Esophagus squamous epithelium (tissue), 5 donors: ENCODE measurements around the gene CLCA4. TPM values are rescaled to one million over a fixed set of nuclear protein-coding genes. Genes with fewer than 3 reads are reported as not detected.

ENCODE experiments used
- DNase-seq: peaks from one replicate; lab custom pipeline; 2025; lab: John Stamatoyannopoulos, UW
- H3K27ac ChIP-seq, 4 donors: fragments of 200-600 bp; sonication (generic); one replicate each; pipeline ENCODE4 v1.5.1; 2016 to 2019; ENCODE audit warnings: mild to moderate bottlenecking in 1 of 4
- H3K27me3 ChIP-seq, 4 donors: fragments of 200-600 bp; sonication (generic); 1 replicate in 3 of 4; 2 replicates in 1 of 4; pipeline versions ENCODE4 v1.5.1 to v1.6.0; 2017 to 2021; ENCODE audit warnings: antibody characterized with exemption in 1 of 4
- H3K36me3 ChIP-seq, 3 donors: fragments of 200-600 bp; sonication (generic); one replicate each; pipeline ENCODE4 v1.5.1; 2016 to 2019
- H3K4me1 ChIP-seq, 3 donors: fragments of 200-600 bp; sonication (generic); one replicate each; pipeline ENCODE4 v1.5.1; 2017 to 2019
- H3K4me3 ChIP-seq, 4 donors: fragments of 200-600 bp; sonication (generic); 1 replicate in 3 of 4; 2 replicates in 1 of 4; pipeline ENCODE4 v1.5.1; 2016 to 2019; ENCODE audit warnings: mild to moderate bottlenecking in 2 of 4, moderate library complexity in 1 of 4
- H3K9me3 ChIP-seq, 3 donors: fragments of 200-600 bp; sonication (generic); one replicate each; pipeline ENCODE4 v1.5.1; 2016 to 2019
- POLR2A ChIP-seq, 4 donors: fragments of 450-650 bp; IDR thresholded peaks; one replicate each; pipeline ENCODE4 v1.6.1; 2017; ENCODE audit warnings: antibody characterized with exemption in 4 of 4, mild to moderate bottlenecking in 4 of 4, moderate library complexity in 3 of 4
- WGBS, 2 donors: methylation state at CpG; one replicate each; pipeline ENCODE4 v1.1.5; 2018; 5-methylcytosine and 5-hydroxymethylcytosine counted together
- intact Hi-C: fragments of 100-400 bp; cut with DNase I; formaldehyde crosslinking; loops from one replicate; pipeline ENCODE4 v1.15.0; 2022
- total RNA-seq, 4 donors: library from RNA; depleted of rRNA; stranded (reverse); fragments of >200 nt; gene quantifications; one replicate each; pipeline ENCODE4 v1.1.0, GENCODE V29; 2016
- TF ChIP-seq, protein P1 (sequence below), 6 experiments: fragments of 450-650 bp in 4 of 6; fragments of 200-600 bp in 2 of 6; sonication (generic) in 2 of 6; IDR thresholded peaks; one replicate each; pipeline ENCODE4 v1.5.1; 2016 to 2019; ENCODE audit warnings: antibody characterized with exemption in 6 of 6, mild to moderate bottlenecking in 4 of 6, moderate library complexity in 4 of 6
- donor health status: DM: yes; HTN: yes; CAD: no.

CLCA4 gene
- total RNA-seq, 4 donors from 2014 or later = 135 to 639 (median 439) TPM

DNA sequence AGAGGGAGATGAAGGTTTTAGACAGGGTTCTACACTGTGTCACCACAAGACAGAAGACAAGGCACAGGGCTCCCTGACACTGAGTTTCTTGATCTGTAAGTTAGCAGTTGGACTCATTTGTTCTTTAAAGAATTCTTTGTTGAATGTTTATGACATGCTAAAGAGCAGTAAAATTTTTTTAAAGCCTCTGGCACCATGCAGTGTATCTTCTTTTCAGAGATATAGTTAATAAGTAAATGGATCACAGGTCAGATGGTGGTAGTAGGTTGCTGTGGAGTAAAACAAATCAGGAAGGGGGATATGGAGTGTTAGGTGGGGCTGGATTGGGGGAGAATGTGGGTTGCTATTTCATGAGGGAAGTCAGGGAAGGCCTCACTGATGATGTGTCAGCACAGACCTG lies 2.0 kb downstream of the CLCA4 start:
- peak overlapping the region in 3 of 4 donors; percentile 49 to 73 (median 61) for H3K27ac ChIP-seq

GRCh38 chr1:86551305-86551704 lies 4.4 kb downstream of the CLCA4 start:
- H3K27me3 ChIP-seq = no peaks in the 10 kb centered on the region
- intact Hi-C loops = no loop called here
- DNase-seq = no peak
- no peak overlapping the region for H3K4me3 ChIP-seq
- peak overlapping the region in 3 of 4 donors; percentile 23 to 55 (median 49) for H3K27ac ChIP-seq
- TF ChIP-seq, protein P1, sequence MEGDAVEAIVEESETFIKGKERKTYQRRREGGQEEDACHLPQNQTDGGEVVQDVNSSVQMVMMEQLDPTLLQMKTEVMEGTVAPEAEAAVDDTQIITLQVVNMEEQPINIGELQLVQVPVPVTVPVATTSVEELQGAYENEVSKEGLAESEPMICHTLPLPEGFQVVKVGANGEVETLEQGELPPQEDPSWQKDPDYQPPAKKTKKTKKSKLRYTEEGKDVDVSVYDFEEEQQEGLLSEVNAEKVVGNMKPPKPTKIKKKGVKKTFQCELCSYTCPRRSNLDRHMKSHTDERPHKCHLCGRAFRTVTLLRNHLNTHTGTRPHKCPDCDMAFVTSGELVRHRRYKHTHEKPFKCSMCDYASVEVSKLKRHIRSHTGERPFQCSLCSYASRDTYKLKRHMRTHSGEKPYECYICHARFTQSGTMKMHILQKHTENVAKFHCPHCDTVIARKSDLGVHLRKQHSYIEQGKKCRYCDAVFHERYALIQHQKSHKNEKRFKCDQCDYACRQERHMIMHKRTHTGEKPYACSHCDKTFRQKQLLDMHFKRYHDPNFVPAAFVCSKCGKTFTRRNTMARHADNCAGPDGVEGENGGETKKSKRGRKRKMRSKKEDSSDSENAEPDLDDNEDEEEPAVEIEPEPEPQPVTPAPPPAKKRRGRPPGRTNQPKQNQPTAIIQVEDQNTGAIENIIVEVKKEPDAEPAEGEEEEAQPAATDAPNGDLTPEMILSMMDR (IDR thresholded peaks at IDR 0.05) = no peak
- TF ChIP-seq POLR2A (IDR thresholded peaks at IDR 0.05) = no peak
- H3K4me1 ChIP-seq = peaks cover 0 to 35% (median 0%) of the 10 kb centered on the region in 3 donors
- H3K36me3 ChIP-seq = peaks cover 0 to 12% (median 0%) of the 10 kb centered on the region in 3 donors
- H3K9me3 ChIP-seq = peaks cover 0 to 7% (median 0%) of the 10 kb centered on the region in 3 donors
- WGBS, 2 donors = 51 to 58% methylated on average over 3 of the region's 3 CpGs

More for the DNA sequence above, 2.0 kb downstream of the CLCA4 start:
- Histone ChIP-seq H3K4me1 (peaks cover 0 to 44% (median 0%) of the 10 kb centered on the region in 3 donors), H3K9me3 (peaks cover 0 to 7% (median 0%) of the 10 kb centered on the region in 3 donors), H3K4me3 (peak overlapping the region in 3 of 4 donors; percentile 14 to 34 (median 30)), H3K27me3 (no peaks in the 10 kb centered on the region), H3K36me3 (peaks cover 0 to 12% (median 0%) of the 10 kb centered on the region in 3 donors)
- no peak for DNase-seq
- TF ChIP-seq, protein P1 (IDR thresholded peaks at IDR 0.05) = no peak
- TF ChIP-seq POLR2A (IDR thresholded peaks at IDR 0.05) = no peak
- intact Hi-C loops = no loop called here

DNA sequence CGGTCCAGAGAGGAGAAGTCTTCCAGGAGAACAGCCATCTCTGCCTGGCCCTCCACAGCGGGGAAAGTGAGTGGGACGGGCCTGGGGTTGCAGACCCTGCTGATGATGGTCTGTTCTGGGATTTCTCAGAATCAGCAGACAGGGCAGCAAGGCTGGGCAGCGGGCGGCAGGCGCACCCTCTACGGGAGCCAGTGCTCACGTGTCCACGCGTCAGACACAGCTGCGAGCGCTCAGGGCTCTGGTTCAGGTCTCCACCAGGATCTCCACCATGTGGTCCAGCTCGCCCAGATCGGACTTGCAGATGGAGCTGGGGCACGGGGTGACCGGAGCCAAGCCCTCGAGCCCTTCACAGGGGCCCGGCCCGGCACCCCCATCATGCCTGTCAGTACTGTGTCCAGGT lies 5.5 kb downstream of the CLCA4 start:
- intact Hi-C loops = no loop called here
- H3K4me1 ChIP-seq = peaks cover 0 to 26% (median 0%) of the 10 kb centered on the region in 3 donors
- TF ChIP-seq POLR2A (IDR thresholded peaks at IDR 0.05) = no peak
- TF ChIP-seq, protein P1 (IDR thresholded peaks at IDR 0.05) = no peak
- no peak overlapping the region for H3K4me3 ChIP-seq
- H3K9me3 ChIP-seq = peaks cover 0 to 7% (median 0%) of the 10 kb centered on the region in 3 donors
- 89 to 93% methylated on average over 5 to 12 of the region's 19 CpGs for WGBS, 2 donors
- H3K27me3 ChIP-seq = no peaks in the 10 kb centered on the region
- peaks cover 0 to 12% (median 0%) of the 10 kb centered on the region in 3 donors for H3K36me3 ChIP-seq
- no peak for DNase-seq
- H3K27ac ChIP-seq = no peak overlapping the region

DNA sequence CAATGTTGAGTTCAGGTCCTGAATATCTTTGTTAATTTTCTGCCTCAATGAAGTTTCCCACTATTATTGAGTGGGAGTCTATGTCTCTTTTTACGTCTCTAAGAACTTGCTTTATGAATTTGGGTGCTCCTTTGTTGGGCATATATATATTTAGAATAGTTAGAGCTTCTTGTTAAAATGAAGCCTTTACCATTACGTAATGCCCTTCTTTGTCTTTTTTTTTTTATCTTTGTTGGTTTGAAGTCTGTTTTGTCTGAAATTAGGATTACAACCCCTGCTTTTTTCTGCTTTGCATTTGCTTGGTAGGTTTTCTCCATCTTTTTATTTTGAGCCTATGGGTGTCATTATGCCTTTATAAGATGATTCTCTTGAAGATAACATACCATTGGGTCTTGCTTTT lies 10.9 kb downstream of the CLCA4 start:
- Histone ChIP-seq H3K4me1 (no peaks in the 10 kb centered on the region), H3K4me3 (no peak overlapping the region), H3K27ac (no peak overlapping the region), H3K36me3 (peaks cover 0 to 17% (median 0%) of the 10 kb centered on the region in 3 donors), H3K9me3 (peaks cover 0 to 6% (median 0%) of the 10 kb centered on the region in 3 donors), H3K27me3 (no peaks in the 10 kb centered on the region)
- 95 to 100% methylated on average over 2 of the region's 2 CpGs for whole genome bisulfite sequencing, 2 donors
- TF ChIP-seq, protein P1 (IDR thresholded peaks at IDR 0.05) = no peak
- no peak for TF ChIP-seq POLR2A (IDR thresholded peaks at IDR 0.05)
- intact Hi-C loops = no loop called here
- DNase-seq = no peak

GRCh38 chr1:86563849-86564248 lies 17.0 kb downstream of the CLCA4 start:
- no peak overlapping the region for H3K27ac ChIP-seq
- 83 to 85% methylated on average over 1 of the region's 1 CpG for WGBS, 2 donors
- intact Hi-C loops = no loop called here
- TF ChIP-seq, protein P1 (IDR thresholded peaks at IDR 0.05) = no peak
- TF ChIP-seq POLR2A (IDR thresholded peaks at IDR 0.05) = no peak
- no peak for DNase-seq
- no peaks in the 10 kb centered on the region for H3K4me1 ChIP-seq
- no peaks in the 10 kb centered on the region for H3K27me3 ChIP-seq
- peaks cover 0 to 9% (median 0%) of the 10 kb centered on the region in 3 donors for H3K36me3 ChIP-seq
- no peak overlapping the region for H3K4me3 ChIP-seq
- no peaks in the 10 kb centered on the region for H3K9me3 ChIP-seq
